SH-SY5Y (cell line): Measurements from ENCODE around the gene MMP28.

Experiments
- GATA2 ChIP-seq: IDR thresholded peaks from 2 replicates; pipeline ENCODE4 v1.6.1; 2011; ENCODE audit warnings: mild to moderate bottlenecking, low read depth, low read length
- GATA3 ChIP-seq: IDR thresholded peaks from 2 replicates; pipeline ENCODE4 v1.6.1; 2011; ENCODE audit warnings: low read depth, mild to moderate bottlenecking, low read length, moderate library complexity

DNA sequence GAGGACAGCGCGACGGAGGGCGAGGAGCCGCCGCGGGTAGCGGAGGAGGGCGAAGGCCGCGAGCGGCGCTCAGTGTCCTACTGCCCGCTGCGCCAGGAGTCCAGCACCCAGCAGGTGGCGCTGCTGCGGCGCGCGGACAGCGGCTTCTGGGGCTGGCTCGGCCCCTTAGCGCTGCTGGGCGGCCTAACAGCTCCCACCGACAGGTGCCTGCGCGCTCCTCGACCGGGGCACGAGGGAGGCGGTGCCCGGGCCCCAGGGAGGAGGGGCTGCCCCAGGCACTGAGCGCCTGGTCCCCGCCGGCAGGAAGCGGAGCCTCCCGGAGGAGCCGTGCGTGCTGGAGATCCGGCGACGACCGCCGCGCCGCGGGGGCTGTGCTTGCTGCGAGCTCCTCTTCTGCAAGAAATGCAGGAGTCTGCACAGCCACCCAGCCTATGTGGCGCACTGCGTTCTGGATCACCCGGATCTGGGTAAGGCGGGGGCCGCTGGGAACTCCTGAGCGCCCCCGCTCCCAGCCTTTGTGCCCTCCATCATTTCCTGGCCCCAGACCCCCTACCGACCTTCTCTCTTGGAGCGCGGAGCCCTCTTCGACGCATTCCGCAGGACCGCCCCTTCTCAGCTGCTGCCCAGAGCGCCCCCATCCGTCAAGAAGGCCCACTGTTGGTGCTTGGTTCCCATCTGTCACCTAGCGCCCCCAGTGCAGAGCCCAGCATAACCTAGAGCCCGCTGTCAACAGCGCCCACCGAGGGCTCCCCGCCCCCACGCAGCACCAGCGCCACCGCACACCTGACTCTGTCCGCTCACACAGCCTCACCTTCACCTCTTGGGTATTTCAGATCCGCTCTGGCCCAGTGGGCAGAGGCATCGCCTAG is 31.1 kb downstream of the MMP28 start:
- TF ChIP-seq GATA2, result no peak
- no peak for TF ChIP-seq GATA3
